Trophoblast cell (in vitro differentiated cells and primary cell): ENCODE measurements around the gene NEK1.

Experiments used
- DNase-seq, 2 donors: peaks; one replicate each; pipeline ENCODE4 v3.0.0-alpha.2; 2016
- H2AFZ ChIP-seq: 2 replicates; pipeline ENCODE4 v1.6.1; 2013; ENCODE audit warnings: low read length, moderate library complexity, mild to moderate bottlenecking; ENCODE audit not compliant: insufficient read depth, poor library complexity
- H2AK5ac ChIP-seq: 2 replicates; pipeline ENCODE4 v1.6.1; 2013; ENCODE audit warnings: mild to moderate bottlenecking, low read length
- H2BK120ac ChIP-seq: 2 replicates; pipeline ENCODE4 v1.6.1; 2013; ENCODE audit warnings: low read length, mild to moderate bottlenecking, moderate library complexity; ENCODE audit not compliant: insufficient read depth, poor library complexity
- H2BK12ac ChIP-seq: 2 replicates; pipeline ENCODE4 v1.6.1; 2013; ENCODE audit warnings: mild to moderate bottlenecking, low read length, moderate library complexity
- H2BK5ac ChIP-seq: 2 replicates; pipeline ENCODE4 v1.6.1; 2013; ENCODE audit warnings: low read length, low read depth, moderate library complexity, mild to moderate bottlenecking; ENCODE audit not compliant: poor library complexity
- H3K14ac ChIP-seq: 2 replicates; pipeline ENCODE4 v1.6.1; 2013; ENCODE audit warnings: mild to moderate bottlenecking, low read length
- H3K18ac ChIP-seq: 2 replicates; pipeline ENCODE4 v1.6.1; 2013; ENCODE audit warnings: mild to moderate bottlenecking, low read length
- H3K23ac ChIP-seq: 2 replicates; pipeline ENCODE4 v1.6.1; 2013; ENCODE audit warnings: low read length
- H3K27ac ChIP-seq: 2 replicates; pipeline ENCODE4 v1.5.1; 2013; ENCODE audit warnings: low read depth, mild to moderate bottlenecking, inconsistent platforms, low read length, moderate library complexity
- H3K27me3 ChIP-seq: 2 replicates; pipeline ENCODE4 v1.6.1; 2013; ENCODE audit warnings: inconsistent platforms, mild to moderate bottlenecking, low read length, moderate library complexity; ENCODE audit not compliant: insufficient read depth
- H3K36me3 ChIP-seq, 2 experiments: 1 replicate in 1 of 2; 2 replicates in 1 of 2; pipeline ENCODE4 v1.6.1; 2013; ENCODE audit warnings: low read length in 2 of 2, mild to moderate bottlenecking in 2 of 2, moderate library complexity in 1 of 2; ENCODE audit not compliant: insufficient read depth in 2 of 2, control insufficient read depth in 1 of 2
- H3K4ac ChIP-seq: 2 replicates; pipeline ENCODE4 v1.6.1; 2013; ENCODE audit warnings: low read depth, mild to moderate bottlenecking, low read length, moderate library complexity
- H3K4me1 ChIP-seq, 2 experiments: 1 replicate in 1 of 2; 2 replicates in 1 of 2; pipeline ENCODE4 v1.6.1; 2013; ENCODE audit warnings: low read length in 2 of 2, mild to moderate bottlenecking in 2 of 2, moderate library complexity in 1 of 2; ENCODE audit not compliant: insufficient read depth in 2 of 2, control insufficient read depth in 1 of 2
- H3K4me2 ChIP-seq: 2 replicates; pipeline ENCODE4 v1.6.1; 2013; ENCODE audit warnings: inconsistent platforms, mild to moderate bottlenecking, low read length, moderate library complexity
- H3K4me3 ChIP-seq: 2 replicates; pipeline ENCODE4 v1.5.1; 2013; ENCODE audit warnings: mild to moderate bottlenecking, low read depth, low read length, inconsistent platforms
- H3K79me1 ChIP-seq: one replicate; pipeline ENCODE4 v1.6.1; 2013; ENCODE audit warnings: low read length
- H3K79me2 ChIP-seq: 2 replicates; pipeline ENCODE4 v1.6.1; 2013; ENCODE audit warnings: low read length, mild to moderate bottlenecking; ENCODE audit not compliant: control insufficient read depth, insufficient read depth, poor library complexity
- H3K9ac ChIP-seq: 2 replicates; pipeline ENCODE4 v1.6.1; 2013; ENCODE audit warnings: mild to moderate bottlenecking, low read length
- H3K9me3 ChIP-seq: 2 replicates; pipeline ENCODE4 v1.6.1; 2013; ENCODE audit warnings: low read depth, mild to moderate bottlenecking, control low read depth, inconsistent platforms, low read length; ENCODE audit not compliant: insufficient read depth
- H4K12ac ChIP-seq: 2 replicates; pipeline ENCODE4 v1.6.1; 2013; ENCODE audit warnings: low read depth, mild to moderate bottlenecking, low read length, moderate library complexity
- H4K8ac ChIP-seq: 2 replicates; pipeline ENCODE4 v1.6.1; 2013; ENCODE audit warnings: low read depth, mild to moderate bottlenecking, low read length, moderate library complexity
- H4K91ac ChIP-seq: one replicate; pipeline ENCODE4 v1.6.1; 2013; ENCODE audit warnings: low read depth, mild to moderate bottlenecking, low read length, moderate library complexity
- WGBS: extraction: QIAGEN DNeasy Blood & Tissue Kit; methylation state at CpG from one replicate; pipeline ENCODE4 v1.1.7; 2013; ENCODE audit warnings: missing lambda C conversion rate; ENCODE audit not compliant: insufficient read length, insufficient coverage; ENCODE audit errors: extremely low coverage; 5-methylcytosine and 5-hydroxymethylcytosine counted together

NEK1 gene

GRCh38 chr4:169400832-169401231 lies 211.6 kb downstream of the NEK1 start:
- Histone ChIP-seq H3K4me1 (peaks cover 0 to 1% of the 10 kb centered on the region in 2 experiments), H3K79me2 (no peaks in the 10 kb centered on the region), H2AFZ (no peak overlapping the region), H3K36me3 (peaks cover 0 to 2% of the 10 kb centered on the region in 2 experiments), H3K79me1 (no peaks in the 10 kb centered on the region), H4K8ac (no peak overlapping the region), H3K23ac (no peak overlapping the region), H3K14ac (no peak overlapping the region), H2AK5ac (no peak overlapping the region), H3K4me3 (no peak overlapping the region), H4K91ac (no peak overlapping the region), H3K27me3 (no peaks in the 10 kb centered on the region), H3K9me3 (no peaks in the 10 kb centered on the region), H3K27ac (no peak overlapping the region), H3K9ac (no peak overlapping the region), H2BK5ac (no peak overlapping the region), H2BK120ac (no peak overlapping the region), H2BK12ac (no peak overlapping the region), H4K12ac (no peak overlapping the region), H3K4ac (no peak overlapping the region), H3K18ac (no peak overlapping the region), H3K4me2 (no peak overlapping the region)
- no peak for DNase-seq
- no CpG with 5 or more reads among the region's 3 CpGs for WGBS

DNA sequence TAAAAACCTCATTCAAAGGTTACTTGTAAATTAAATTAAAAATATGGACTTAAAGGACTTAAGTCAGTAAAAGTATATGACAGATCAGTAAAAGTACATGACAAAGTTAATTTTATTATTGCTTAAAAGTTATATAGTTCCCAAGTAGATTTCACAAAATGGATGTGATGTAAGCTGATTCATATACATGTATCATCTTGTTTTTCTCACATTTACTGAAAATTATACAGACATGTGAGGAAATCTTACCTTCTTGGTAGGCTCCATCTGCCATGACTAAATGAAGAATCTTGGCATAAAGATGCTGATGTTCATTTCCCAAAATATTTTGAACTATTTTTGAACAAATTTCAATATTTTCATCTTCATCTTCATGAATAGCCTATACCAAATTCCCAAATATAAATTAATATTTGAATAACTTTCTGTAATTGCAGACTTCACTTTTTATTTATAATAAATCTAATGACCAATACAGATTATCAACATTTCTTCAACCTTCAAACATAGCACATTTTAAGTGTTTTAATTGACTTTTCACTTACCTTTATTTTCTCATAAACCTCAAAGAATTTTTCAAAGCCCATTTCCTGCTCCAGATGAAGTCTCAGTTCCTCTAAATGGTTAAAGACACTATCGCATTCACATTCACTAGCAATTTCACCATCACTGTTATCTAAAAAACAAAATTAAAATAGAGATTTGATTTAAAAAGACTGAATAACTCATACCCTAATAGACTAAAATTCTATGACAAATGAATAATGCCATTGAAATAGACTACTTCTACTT lies 212.2 kb downstream of the NEK1 start:
- Histone ChIP-seq H2BK5ac (no peak overlapping the region), H3K27ac (no peak overlapping the region), H3K79me2 (no peaks in the 10 kb centered on the region), H3K23ac (no peak overlapping the region), H3K36me3 (peaks cover 0 to 2% of the 10 kb centered on the region in 2 experiments), H2AK5ac (no peak overlapping the region), H3K4me1 (peaks cover 0 to 1% of the 10 kb centered on the region in 2 experiments), H3K4me2 (no peak overlapping the region), H3K9ac (no peak overlapping the region), H3K79me1 (no peaks in the 10 kb centered on the region), H3K4ac (no peak overlapping the region), H2BK12ac (no peak overlapping the region), H3K9me3 (no peaks in the 10 kb centered on the region), H4K91ac (no peak overlapping the region), H2BK120ac (no peak overlapping the region), H3K18ac (no peak overlapping the region), H4K8ac (no peak overlapping the region), H3K27me3 (no peaks in the 10 kb centered on the region), H3K4me3 (no peak overlapping the region), H2AFZ (no peak overlapping the region), H3K14ac (no peak overlapping the region), H4K12ac (no peak overlapping the region)
- no CpG with 5 or more reads among the region's 1 CpG for WGBS
- no peak for DNase-seq

DNA sequence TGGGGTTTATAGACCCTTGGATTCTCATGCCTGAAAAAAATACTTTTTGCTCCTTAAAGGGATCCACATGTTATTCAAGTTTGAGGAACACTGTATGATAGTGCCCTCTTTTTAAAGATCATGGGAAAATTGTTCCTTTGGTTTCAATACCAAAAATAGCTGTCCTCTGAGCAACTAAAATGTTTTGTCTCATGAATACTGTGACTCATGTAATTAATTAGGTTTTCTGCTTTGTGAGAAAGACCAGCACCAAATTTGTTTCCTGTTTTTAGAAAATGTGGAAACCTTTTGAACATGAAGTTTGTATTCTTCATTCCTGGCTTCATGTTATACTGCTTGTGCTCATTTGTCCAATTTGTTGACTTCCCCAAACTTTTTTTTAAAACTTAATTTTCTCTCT lies 214.1 kb downstream of the NEK1 start:
- no peak overlapping the region for H3K4ac ChIP-seq
- H4K91ac ChIP-seq: no peak overlapping the region
- no peak overlapping the region for H2BK5ac ChIP-seq
- DNase-seq: no peak
- H3K9ac ChIP-seq: no peak overlapping the region
- no peak overlapping the region for H2AFZ ChIP-seq
- peaks cover 0 to 1% of the 10 kb centered on the region in 2 experiments for H3K36me3 ChIP-seq
- H3K79me1 ChIP-seq: no peaks in the 10 kb centered on the region
- H2AK5ac ChIP-seq: no peak overlapping the region
- no peak overlapping the region for H3K4me3 ChIP-seq
- no peak overlapping the region for H3K23ac ChIP-seq
- H2BK12ac ChIP-seq: no peak overlapping the region
- no peak overlapping the region for H3K27ac ChIP-seq
- H3K18ac ChIP-seq: no peak overlapping the region
- no peaks in the 10 kb centered on the region for H3K9me3 ChIP-seq
- no peak overlapping the region for H4K12ac ChIP-seq
- no peaks in the 10 kb centered on the region for H3K4me1 ChIP-seq
- H3K79me2 ChIP-seq: no peaks in the 10 kb centered on the region
- no peak overlapping the region for H3K4me2 ChIP-seq
- no peaks in the 10 kb centered on the region for H3K27me3 ChIP-seq
- H3K14ac ChIP-seq: no peak overlapping the region
- H2BK120ac ChIP-seq: no peak overlapping the region
- no peak overlapping the region for H4K8ac ChIP-seq

GRCh38 chr4:169397762-169398161 lies 214.6 kb downstream of the NEK1 start:
- no peak overlapping the region for H3K9ac ChIP-seq
- no peaks in the 10 kb centered on the region for H3K4me1 ChIP-seq
- no peak overlapping the region for H3K18ac ChIP-seq
- no peak overlapping the region for H4K8ac ChIP-seq
- H3K79me1 ChIP-seq: no peaks in the 10 kb centered on the region
- no peaks in the 10 kb centered on the region for H3K27me3 ChIP-seq
- no peak overlapping the region for H3K4me2 ChIP-seq
- H2BK5ac ChIP-seq: no peak overlapping the region
- no peak overlapping the region for H2AFZ ChIP-seq
- no peak overlapping the region for H3K4ac ChIP-seq
- no peak overlapping the region for H3K27ac ChIP-seq
- no peak overlapping the region for H3K14ac ChIP-seq
- H2BK12ac ChIP-seq: no peak overlapping the region
- no CpG with 5 or more reads among the region's 2 CpGs for WGBS
- H4K91ac ChIP-seq: no peak overlapping the region
- DNase-seq: no peak
- no peaks in the 10 kb centered on the region for H3K36me3 ChIP-seq
- H2AK5ac ChIP-seq: no peak overlapping the region
- H3K23ac ChIP-seq: no peak overlapping the region
- no peak overlapping the region for H4K12ac ChIP-seq
- no peak overlapping the region for H3K4me3 ChIP-seq
- H3K9me3 ChIP-seq: no peaks in the 10 kb centered on the region
- no peak overlapping the region for H2BK120ac ChIP-seq
- H3K79me2 ChIP-seq: no peaks in the 10 kb centered on the region
